Endothelial cell of umbilical vein (primary cell): ENCODE data around the gene OXCT2. TPM values are rescaled to one million over a fixed set of nuclear protein-coding genes. Genes with fewer than 3 reads are reported as not detected.

Source experiments
- BruUV-seq: library from RNA; stranded (reverse); fragments of 400-500 nt; replicated peaks from 2 replicates; lab custom pipeline; 2021; lab: Mats Ljungman, UMichigan
- CTCF ChIA-PET: fragments of 300-600, 350-600 bp; sonication (Branson Sonifier 250); formaldehyde crosslinking; loops from one replicate; lab custom pipeline; 2021; ENCODE audit warnings: antibody characterized with exemption, inconsistent platforms; lab: Charles Lee
- POLR2A ChIA-PET: fragments of 300-600, 350-600 bp; sonication (Branson Sonifier 250); formaldehyde crosslinking; loops from one replicate; lab custom pipeline; 2021; ENCODE audit warnings: antibody characterized with exemption, inconsistent platforms; lab: Charles Lee
- DNase-seq: peaks from one replicate; pipeline ENCODE4 v3.0.0-alpha.2; 2011; ENCODE audit warnings: low read depth, low spot score
- FAIRE-seq: peaks from 2 replicates; lab custom pipeline; 2011; peaks lifted over from hg19 to GRCh38; lab: Jason Lieb, UNC
- H2AFZ ChIP-seq: 2 replicates; pipeline ENCODE4 v1.6.0; 2012; ENCODE audit warnings: low read depth, low read length, control low read depth, inconsistent platforms
- H3K27ac ChIP-seq: 2 replicates; pipeline ENCODE4 v1.5.1; 2011; ENCODE audit warnings: low read depth, mild to moderate bottlenecking, control low read depth, low read length, moderate library complexity; ENCODE audit not compliant: insufficient read depth
- H3K27me3 ChIP-seq, 2 experiments: 2 replicates each; pipeline versions ENCODE4 v1.6.0 to v1.6.1; 2011; ENCODE audit warnings: low read length in 2 of 2, mixed read lengths in 1 of 2; ENCODE audit not compliant: control insufficient read depth in 2 of 2, insufficient read depth in 2 of 2
- H3K36me3 ChIP-seq, 2 experiments: 2 replicates in 1 of 2; 3 replicates in 1 of 2; pipeline ENCODE4 v1.5.1; 2011; ENCODE audit warnings: low read length in 2 of 2, mild to moderate bottlenecking in 1 of 2, moderate library complexity in 1 of 2; ENCODE audit not compliant: control insufficient read depth in 2 of 2, insufficient read depth in 2 of 2; ENCODE audit errors: extremely low read depth in 1 of 2
- H3K4me1 ChIP-seq: 3 replicates; pipeline ENCODE4 v1.5.1; 2011; ENCODE audit warnings: mild to moderate bottlenecking, low read length; ENCODE audit not compliant: control insufficient read depth, insufficient read depth; ENCODE audit errors: extremely low read depth
- H3K4me2 ChIP-seq: 2 replicates; pipeline ENCODE4 v1.6.1; 2011; ENCODE audit warnings: low read length, control low read depth, mixed read lengths; ENCODE audit not compliant: insufficient read depth
- H3K4me3 ChIP-seq, 3 experiments: fragments of 200-600 bp in 1 of 3; sonication (generic), shearing (Covaris generic) in 1 of 3; replicated peaks in 1 of 3; 2 replicates each; pipeline ENCODE4 v1.5.1; 2011 to 2016; ENCODE audit warnings: control low read depth in 3 of 3, low read length in 3 of 3, mild to moderate bottlenecking in 2 of 3, inconsistent platforms in 1 of 3, low read depth in 1 of 3, moderate library complexity in 1 of 3; ENCODE audit not compliant: insufficient read depth in 1 of 3
- H3K79me2 ChIP-seq: 2 replicates; pipeline ENCODE4 v1.6.0; 2012; ENCODE audit warnings: low read length, inconsistent platforms; ENCODE audit not compliant: control insufficient read depth, insufficient read depth
- H3K9ac ChIP-seq: replicated peaks from 2 replicates; pipeline ENCODE3; 2011; ENCODE audit warnings: low read length, control low read depth; ENCODE audit not compliant: insufficient read depth; ENCODE audit errors: extremely low read depth
- H3K9me1 ChIP-seq: replicated peaks from 3 replicates; pipeline ENCODE4 v1.6.0; 2011; ENCODE audit warnings: mild to moderate bottlenecking, low read length; ENCODE audit not compliant: control insufficient read depth, insufficient read depth; ENCODE audit errors: extremely low read depth
- H3K9me3 ChIP-seq: replicated peaks from 2 replicates; pipeline ENCODE4 v1.5.1; 2012; ENCODE audit warnings: low read length, inconsistent platforms; ENCODE audit not compliant: control insufficient read depth, insufficient read depth
- H4K20me1 ChIP-seq: replicated peaks from 2 replicates; pipeline ENCODE3; 2011; ENCODE audit warnings: mild to moderate bottlenecking, low read length; ENCODE audit not compliant: control insufficient read depth, insufficient read depth; ENCODE audit errors: extremely low read depth
- EZH2 ChIP-seq: IDR thresholded peaks from 2 replicates; pipeline ENCODE4 v1.6.1; 2012; ENCODE audit warnings: borderline replicate concordance, low read depth, mild to moderate bottlenecking, moderate library complexity, low read length, inconsistent platforms; ENCODE audit not compliant: severe bottlenecking
- FOS ChIP-seq: IDR thresholded peaks from 2 replicates; pipeline ENCODE4 v1.6.1; 2011; ENCODE audit warnings: mild to moderate bottlenecking, low read length, moderate library complexity, borderline replicate concordance; ENCODE audit not compliant: insufficient read depth
- GATA2 ChIP-seq: IDR thresholded peaks from 2 replicates; pipeline ENCODE4 v1.7.0; 2011; ENCODE audit warnings: low read depth, mild to moderate bottlenecking, moderate library complexity, mixed read lengths, low read length; ENCODE audit not compliant: insufficient read length, insufficient read depth
- JUN ChIP-seq: IDR thresholded peaks from 2 replicates; pipeline ENCODE4 v1.6.1; 2011; ENCODE audit warnings: borderline replicate concordance, low read depth; ENCODE audit not compliant: insufficient read length, insufficient read depth
- MAX ChIP-seq: IDR thresholded peaks from 2 replicates; pipeline ENCODE4 v1.6.1; 2011; ENCODE audit not compliant: insufficient read depth, insufficient read length
- MYC ChIP-seq: IDR thresholded peaks from one replicate; pipeline ENCODE4 v1.6.1; 2011; ENCODE audit warnings: mild to moderate bottlenecking, low read depth, low read length
- POLR2A ChIP-seq: IDR thresholded peaks from 2 replicates; pipeline ENCODE4 v1.6.1; 2012; ENCODE audit warnings: low read depth, mild to moderate bottlenecking, control low read depth, low read length
- POLR2AphosphoS5 ChIP-seq: IDR thresholded peaks from 2 replicates; pipeline ENCODE4 v1.6.1; 2012; ENCODE audit warnings: low read depth, mild to moderate bottlenecking, control low read depth, low read length, moderate library complexity; ENCODE audit not compliant: insufficient read depth
- dilution Hi-C: fragments of 300-500 bp; cut with MboI; formaldehyde crosslinking; loops from one replicate; pipeline ENCODE4 v1.15.0; 2019; ENCODE audit warnings: low sequenced_read_pairs; ENCODE audit not compliant: extremely low pct_ligation_motif_present
- intact Hi-C: fragments of 100-400 bp; cut with micrococcal nuclease; formaldehyde crosslinking; loops from one replicate; pipeline ENCODE4 v1.10.0; 2022
- polyA plus RNA-seq, 4 experiments: library from polyadenylated mRNA; depleted of rRNA in 3 of 4; stranded (reverse) in 3 of 4; unstranded in 1 of 4; fragments of >200 nt; gene quantifications; 2 replicates each; pipeline versions ENCODE4 v1.2.1 to v1.2.3, GENCODE V29; 2011 to 2012; ENCODE audit warnings: missing spikeins in 1 of 4
- total RNA-seq: library from RNA; stranded (reverse); gene quantifications from 2 replicates; pipeline ENCODE4 v1.2.3, GENCODE V29; 2021
- TF ChIP-seq, protein P1 (sequence below), 2 donors: IDR thresholded peaks; 1 replicate in 1 of 2; 2 replicates in 1 of 2; pipeline ENCODE4 v1.5.1; 2011; ENCODE audit warnings: low read length in 2 of 2, mild to moderate bottlenecking in 2 of 2, moderate library complexity in 2 of 2, control low read depth in 1 of 2, inconsistent platforms in 1 of 2, low read depth in 1 of 2; ENCODE audit not compliant: insufficient read depth in 1 of 2; ENCODE audit errors: extremely low read depth in 1 of 2

The OXCT2 gene
- total and polyA plus RNA-seq, 2 donors (not counting 3 experiments of a cell fraction or from before 2014, with no cell fraction given): 0.60 to 0.84 TPM

GRCh38 chr1:39751595-39751994 is 19.6 kb downstream of the OXCT2 start:
- CTCF ChIA-PET: no interaction called here
- Histone ChIP-seq H3K4me3 (no peak overlapping the region), H3K36me3 (peaks cover 15 to 47% of the 10 kb centered on the region in 2 experiments), H3K4me1 (no peaks in the 10 kb centered on the region), H4K20me1 (no peaks in the 10 kb centered on the region), H3K9ac (no peak overlapping the region), H3K27me3 (no peaks in the 10 kb centered on the region), H3K27ac (no peak overlapping the region), H3K9me1 (no peaks in the 10 kb centered on the region), H3K9me3 (no peaks in the 10 kb centered on the region), H3K79me2 (no peaks in the 10 kb centered on the region), H2AFZ (no peak overlapping the region), H3K4me2 (no peak overlapping the region)
- TF ChIP-seq GATA2 (no peak), POLR2AphosphoS5 (no peak), MAX (no peak), FOS (no peak), JUN (no peak), EZH2 (no peak), MYC (no peak), POLR2A (no peak)
- TF ChIP-seq, protein P1, sequence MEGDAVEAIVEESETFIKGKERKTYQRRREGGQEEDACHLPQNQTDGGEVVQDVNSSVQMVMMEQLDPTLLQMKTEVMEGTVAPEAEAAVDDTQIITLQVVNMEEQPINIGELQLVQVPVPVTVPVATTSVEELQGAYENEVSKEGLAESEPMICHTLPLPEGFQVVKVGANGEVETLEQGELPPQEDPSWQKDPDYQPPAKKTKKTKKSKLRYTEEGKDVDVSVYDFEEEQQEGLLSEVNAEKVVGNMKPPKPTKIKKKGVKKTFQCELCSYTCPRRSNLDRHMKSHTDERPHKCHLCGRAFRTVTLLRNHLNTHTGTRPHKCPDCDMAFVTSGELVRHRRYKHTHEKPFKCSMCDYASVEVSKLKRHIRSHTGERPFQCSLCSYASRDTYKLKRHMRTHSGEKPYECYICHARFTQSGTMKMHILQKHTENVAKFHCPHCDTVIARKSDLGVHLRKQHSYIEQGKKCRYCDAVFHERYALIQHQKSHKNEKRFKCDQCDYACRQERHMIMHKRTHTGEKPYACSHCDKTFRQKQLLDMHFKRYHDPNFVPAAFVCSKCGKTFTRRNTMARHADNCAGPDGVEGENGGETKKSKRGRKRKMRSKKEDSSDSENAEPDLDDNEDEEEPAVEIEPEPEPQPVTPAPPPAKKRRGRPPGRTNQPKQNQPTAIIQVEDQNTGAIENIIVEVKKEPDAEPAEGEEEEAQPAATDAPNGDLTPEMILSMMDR (IDR thresholded peaks at IDR 0.05; ENCODE audit: extremely low read depth in 1 of 2, insufficient read depth in 1 of 2, low read depth in 1 of 2, low read length in 2 of 2): no peak
- intact Hi-C loops: no loop called here
- dilution Hi-C loops: no loop called here
- no peak for DNase-seq
- no peak for FAIRE-seq
- no TSS peak for BruUV-seq
- POLR2A ChIA-PET: no interaction called here
